Effector memory CD8-positive, alpha-beta T cell (primary cell): ENCODE data around the gene PTPRM.
A peak's percentile ranks its signal among the peaks of the same experiment; 100 is the strongest.

Source experiments
- ATAC-seq: fragments of 150-1000 bp; cut with Tn5 transposase; replicated peaks from 2 replicates; pipeline ENCODE4 v1.10.0; 2021; ENCODE audit warnings: mild to moderate bottlenecking, moderate library complexity
- DNase-seq, 3 experiments: peaks; one replicate each; pipeline ENCODE4 v3.0.0; 2021
- H3K27ac Mint-ChIP-seq, 2 donors: one replicate each; pipeline ENCODE4 v1.8.0; 2022; ENCODE audit warnings: mild to moderate bottlenecking in 2 of 2, mixed read lengths in 2 of 2, moderate library complexity in 2 of 2
- H3K27me3 Mint-ChIP-seq, 2 donors: one replicate each; pipeline ENCODE4 v1.8.0; 2022; ENCODE audit warnings: mixed read lengths in 2 of 2
- H3K36me3 Mint-ChIP-seq: one replicate; pipeline ENCODE4 v1.8.0; 2022; ENCODE audit warnings: mild to moderate bottlenecking, moderate library complexity, mixed read lengths; ENCODE audit not compliant: insufficient read depth
- H3K4me1 Mint-ChIP-seq, 2 donors: one replicate each; pipeline ENCODE4 v1.8.0; 2022; ENCODE audit warnings: low read depth in 2 of 2, mixed read lengths in 2 of 2
- H3K4me3 Mint-ChIP-seq, 2 donors: one replicate each; pipeline ENCODE4 v1.8.0; 2022; ENCODE audit warnings: mild to moderate bottlenecking in 2 of 2, mixed read lengths in 2 of 2, moderate library complexity in 2 of 2
- H3K9me3 Mint-ChIP-seq, 2 donors: one replicate each; pipeline ENCODE4 v1.8.0; 2022; ENCODE audit warnings: mixed read lengths in 2 of 2

The PTPRM gene

GRCh38 chr18:8153887-8154583, 586.9 kb downstream of the PTPRM start:
- no peaks in the 10 kb centered on the region for H3K4me1 Mint-ChIP-seq
- no peaks in the 10 kb centered on the region for H3K27me3 Mint-ChIP-seq
- no peak overlapping the region for H3K27ac Mint-ChIP-seq
- peaks cover 11% of the 10 kb centered on the region for H3K36me3 Mint-ChIP-seq
- no peak overlapping the region for H3K4me3 Mint-ChIP-seq
- DNase-seq (no peak), ATAC-seq (no peak)
- no peaks in the 10 kb centered on the region for H3K9me3 Mint-ChIP-seq

- peaks cover 0 to 1% of the 10 kb centered on the region in 2 donors for H3K9me3 Mint-ChIP-seq
- H3K36me3 Mint-ChIP-seq = peaks cover 4% of the 10 kb centered on the region
- no peak overlapping the region for H3K4me3 Mint-ChIP-seq
- H3K4me1 Mint-ChIP-seq = peaks cover 0 to 2% of the 10 kb centered on the region in 2 donors
- no peak for DNase-seq
- H3K27me3 Mint-ChIP-seq = no peaks in the 10 kb centered on the region
- ATAC-seq = no peak
- H3K27ac Mint-ChIP-seq = no peak overlapping the region
These were observed 595.7 kb downstream of the PTPRM start for GRCh38 chr18:8162802-8163201.

GRCh38 chr18:8163286-8163959, 596.3 kb downstream of the PTPRM start:
- Mint-ChIP-seq H3K9me3 (peaks cover 0 to 1% of the 10 kb centered on the region in 2 donors), H3K4me1 (peaks cover 0 to 2% of the 10 kb centered on the region in 2 donors), H3K36me3 (peaks cover 4% of the 10 kb centered on the region), H3K27me3 (no peaks in the 10 kb centered on the region), H3K27ac (no peak overlapping the region), H3K4me3 (no peak overlapping the region)
- ATAC-seq (no peak), DNase-seq (no peak)

GRCh38 chr18:8165095-8165494, 598.0 kb downstream of the PTPRM start:
- Mint-ChIP-seq H3K9me3 (peaks cover 0 to 1% of the 10 kb centered on the region in 2 donors), H3K4me3 (no peak overlapping the region), H3K36me3 (peaks cover 4% of the 10 kb centered on the region), H3K27me3 (no peaks in the 10 kb centered on the region), H3K4me1 (peaks cover 0 to 2% of the 10 kb centered on the region in 2 donors), H3K27ac (no peak overlapping the region)
- no peak for ATAC-seq
- no peak for DNase-seq

GRCh38 chr18:8167026-8167425, 599.9 kb downstream of the PTPRM start:
- Mint-ChIP-seq H3K4me3 (no peak overlapping the region), H3K36me3 (peaks cover 4% of the 10 kb centered on the region), H3K4me1 (no peaks in the 10 kb centered on the region), H3K9me3 (peaks cover 0 to 1% of the 10 kb centered on the region in 2 donors), H3K27ac (no peak overlapping the region), H3K27me3 (no peaks in the 10 kb centered on the region)
- DNase-seq = no peak
- no peak for ATAC-seq

- Mint-ChIP-seq H3K9me3 (peaks cover 0 to 1% of the 10 kb centered on the region in 2 donors), H3K36me3 (peaks cover 4% of the 10 kb centered on the region), H3K27me3 (no peaks in the 10 kb centered on the region), H3K4me3 (no peak overlapping the region), H3K27ac (no peak overlapping the region), H3K4me1 (no peaks in the 10 kb centered on the region)
- ATAC-seq (no peak), DNase-seq (no peak)
These were observed 600.6 kb downstream of the PTPRM start for GRCh38 chr18:8167673-8168072.

- H3K4me3 Mint-ChIP-seq = no peak overlapping the region
- H3K36me3 Mint-ChIP-seq = no peaks in the 10 kb centered on the region
- peaks cover 0 to 1% of the 10 kb centered on the region in 2 donors for H3K9me3 Mint-ChIP-seq
- H3K27me3 Mint-ChIP-seq = no peaks in the 10 kb centered on the region
- no peak for ATAC-seq
- no peak overlapping the region for H3K27ac Mint-ChIP-seq
- no peak for DNase-seq
- no peaks in the 10 kb centered on the region for H3K4me1 Mint-ChIP-seq
These were observed 602.6 kb downstream of the PTPRM start for GRCh38 chr18:8169722-8170121.

GRCh38 chr18:8174771-8175170, 607.7 kb downstream of the PTPRM start:
- Mint-ChIP-seq H3K27me3 (no peaks in the 10 kb centered on the region), H3K4me3 (no peak overlapping the region), H3K36me3 (peaks cover 3% of the 10 kb centered on the region), H3K9me3 (peaks cover 0 to 3% of the 10 kb centered on the region in 2 donors), H3K4me1 (no peaks in the 10 kb centered on the region), H3K27ac (no peak overlapping the region)
- no peak for ATAC-seq
- DNase-seq = no peak

GRCh38 chr18:8175501-8176061, 608.5 kb downstream of the PTPRM start:
- Mint-ChIP-seq H3K4me1 (no peaks in the 10 kb centered on the region), H3K4me3 (no peak overlapping the region), H3K9me3 (peaks cover 0 to 8% of the 10 kb centered on the region in 2 donors), H3K27me3 (no peaks in the 10 kb centered on the region), H3K36me3 (peaks cover 3% of the 10 kb centered on the region), H3K27ac (no peak overlapping the region)
- no peak for DNase-seq
- ATAC-seq = no peak

GRCh38 chr18:8176109-8176508, 609.0 kb downstream of the PTPRM start:
- Mint-ChIP-seq H3K36me3 (peaks cover 3% of the 10 kb centered on the region), H3K4me1 (no peaks in the 10 kb centered on the region), H3K27ac (no peak overlapping the region), H3K27me3 (no peaks in the 10 kb centered on the region), H3K9me3 (peaks cover 0 to 8% of the 10 kb centered on the region in 2 donors), H3K4me3 (no peak overlapping the region)
- ATAC-seq = no peak
- DNase-seq = no peak

- DNase-seq (no peak), ATAC-seq (no peak)
- Mint-ChIP-seq H3K27ac (peak overlapping the region in 1 of 2 donors; percentile 79), H3K4me1 (no peaks in the 10 kb centered on the region), H3K4me3 (no peak overlapping the region), H3K9me3 (peaks cover 0 to 8% of the 10 kb centered on the region in 2 donors), H3K27me3 (no peaks in the 10 kb centered on the region), H3K36me3 (peaks cover 3% of the 10 kb centered on the region)
These were observed 609.4 kb downstream of the PTPRM start for GRCh38 chr18:8176554-8176953.

- Mint-ChIP-seq H3K36me3 (peaks cover 3% of the 10 kb centered on the region), H3K27me3 (no peaks in the 10 kb centered on the region), H3K4me3 (no peak overlapping the region), H3K9me3 (peaks cover 0 to 8% of the 10 kb centered on the region in 2 donors), H3K4me1 (no peaks in the 10 kb centered on the region), H3K27ac (peak overlapping the region in 1 of 2 donors; percentile 79)
- no peak for DNase-seq
- no peak for ATAC-seq
These were observed 610.4 kb downstream of the PTPRM start for GRCh38 chr18:8177330-8178016.

GRCh38 chr18:8186413-8186812, 619.3 kb downstream of the PTPRM start:
- peaks cover 0 to 6% of the 10 kb centered on the region in 2 donors for H3K9me3 Mint-ChIP-seq
- H3K27ac Mint-ChIP-seq = no peak overlapping the region
- DNase-seq (no peak), ATAC-seq (no peak)
- no peak overlapping the region for H3K4me3 Mint-ChIP-seq
- H3K4me1 Mint-ChIP-seq = no peaks in the 10 kb centered on the region
- H3K36me3 Mint-ChIP-seq = no peaks in the 10 kb centered on the region
- H3K27me3 Mint-ChIP-seq = no peaks in the 10 kb centered on the region
